GM23338 (cell line): ENCODE data around the gene COX6B2. TPM values are rescaled to one million over a fixed set of nuclear protein-coding genes. Genes with fewer than 3 reads are reported as not detected.
A peak's percentile ranks its signal among the peaks of the same experiment; 100 is the strongest.

Experiments used
- ATAC-seq: fragments of 200-7000 bp; cut with Tn5 transposase; 3 replicates; pipeline ENCODE4 v1.9.1; 2020
- DNase-seq: peaks from one replicate; pipeline ENCODE4 v3.0.0-alpha.2; 2015; ENCODE audit warnings: low spot score
- H2AFZ ChIP-seq: fragments of 200-600 bp; sonication (generic); 2 replicates; pipeline ENCODE4 v1.8.0; 2016; ENCODE audit warnings: antibody characterized with exemption, mild to moderate bottlenecking, moderate library complexity
- H3F3A ChIP-seq: fragments of 200-600 bp; sonication (generic); replicated peaks from 2 replicates; pipeline ENCODE4 v1.8.0; 2017; ENCODE audit warnings: antibody characterized with exemption, mixed run types, low read depth
- H3K27ac ChIP-seq: fragments of 200-600 bp; sonication (generic); 2 replicates; pipeline ENCODE4 v1.6.1; 2016; ENCODE audit warnings: low read depth
- H3K27me3 ChIP-seq: fragments of 200-600 bp; sonication (generic); 2 replicates; pipeline ENCODE4 v1.8.0; 2016; ENCODE audit warnings: mild to moderate bottlenecking, mixed run types, moderate library complexity; ENCODE audit not compliant: insufficient read depth
- H3K36me3 ChIP-seq: fragments of 200-600 bp; sonication (generic); 2 replicates; pipeline ENCODE4 v1.8.0; 2016; ENCODE audit warnings: mild to moderate bottlenecking; ENCODE audit not compliant: insufficient read depth
- H3K4me1 ChIP-seq: fragments of 200-600 bp; sonication (generic); 2 replicates; pipeline ENCODE4 v1.8.0; 2016; ENCODE audit warnings: mild to moderate bottlenecking, moderate library complexity; ENCODE audit not compliant: insufficient read depth
- H3K4me2 ChIP-seq: fragments of 200-600 bp; sonication (generic); 2 replicates; pipeline ENCODE4 v1.7.1; 2017; ENCODE audit warnings: mixed run types
- H3K4me3 ChIP-seq: fragments of 200-600 bp; sonication (generic); 2 replicates; pipeline ENCODE4 v1.6.1; 2016; ENCODE audit warnings: mixed run types
- H3K79me2 ChIP-seq: fragments of 200-600 bp; sonication (generic); replicated peaks from 2 replicates; pipeline ENCODE4 v1.8.0; 2017; ENCODE audit warnings: mild to moderate bottlenecking; ENCODE audit not compliant: insufficient read depth
- H3K9me2 ChIP-seq: fragments of 200-600 bp; sonication (generic); 2 replicates; pipeline ENCODE4 v1.8.0; 2017; ENCODE audit not compliant: insufficient read depth
- H4K20me1 ChIP-seq: fragments of 200-600 bp; sonication (generic); replicated peaks from 2 replicates; pipeline ENCODE4 v1.8.0; 2017; ENCODE audit warnings: mild to moderate bottlenecking; ENCODE audit not compliant: insufficient read depth
- H3K27ac Mint-ChIP-seq: 2 replicates; pipeline ENCODE4 v1.8.0; 2020; ENCODE audit warnings: inconsistent platforms, mild to moderate bottlenecking, moderate library complexity, mixed read lengths
- H3K27me3 Mint-ChIP-seq: 3 replicates; pipeline ENCODE4 v1.8.0; 2022; ENCODE audit warnings: low read depth, mild to moderate bottlenecking, moderate library complexity, mixed read lengths, inconsistent platforms; ENCODE audit not compliant: insufficient read depth, poor library complexity
- H3K36me3 Mint-ChIP-seq: 3 replicates; pipeline ENCODE4 v1.8.0; 2021; ENCODE audit warnings: low read depth, mild to moderate bottlenecking, inconsistent platforms, moderate library complexity, mixed read lengths
- H3K4me1 Mint-ChIP-seq: 3 replicates; pipeline ENCODE4 v1.8.0; 2020; ENCODE audit warnings: mild to moderate bottlenecking, inconsistent platforms, mixed read lengths
- H3K4me3 Mint-ChIP-seq: 3 replicates; pipeline ENCODE4 v1.8.0; 2021; ENCODE audit warnings: moderate library complexity, mild to moderate bottlenecking, inconsistent platforms, mixed read lengths
- H3K9me3 Mint-ChIP-seq: 3 replicates; pipeline ENCODE4 v1.8.0; 2020; ENCODE audit warnings: moderate library complexity, mild to moderate bottlenecking, inconsistent platforms, mixed read lengths
- CREB1 ChIP-seq: fragments of 250-450 bp; sonication (Bioruptor Pico); IDR thresholded peaks from 2 replicates; pipeline ENCODE4 v1.5.0; 2020; ENCODE audit warnings: low read depth, mild to moderate bottlenecking, moderate library complexity
- POLR2AphosphoS5 ChIP-seq: IDR thresholded peaks from 2 replicates; pipeline ENCODE4 v1.6.1; 2016; ENCODE audit warnings: antibody characterized with exemption, low read depth
- STAT1 ChIP-seq: IDR thresholded peaks from one replicate; pipeline ENCODE4 v1.6.1; 2016; ENCODE audit warnings: antibody characterized with exemption; ENCODE audit not compliant: unreplicated experiment
- ZNF462 ChIP-seq: fragments of 250-450 bp; sonication (Bioruptor Pico); IDR thresholded peaks from 2 replicates; pipeline ENCODE4 v1.5.0; 2020; ENCODE audit warnings: mild to moderate bottlenecking, moderate library complexity
- polyA plus RNA-seq: library from polyadenylated mRNA; unstranded; fragments of >200 nt; fragmentation: Nextera tagmentation; extraction: Ambion mirVana; gene quantifications from 2 replicates; pipeline ENCODE4 v1.2.1, GENCODE V29; 2016
- total RNA-seq: library from RNA; depleted of rRNA; stranded (reverse); fragments of >200 nt; shearing (Covaris generic); gene quantifications from 2 replicates; pipeline ENCODE4 v1.2.3, GENCODE V29; 2014

The COX6B2 gene
- total and polyA plus RNA-seq, 2 experiments from 2014 or later: 2.7 to 5.3 TPM

- Histone ChIP-seq H3F3A (no peaks in the 10 kb centered on the region; the same call in 1 of the 2 replicates), H3K36me3 (no peaks in the 10 kb centered on the region; the same call in 1 of the 2 replicates), H3K9me2 (no peaks in the 10 kb centered on the region; the same call in 1 of the 2 replicates), H2AFZ (no peak overlapping the region), H3K4me1 (peaks cover 12% of the 10 kb centered on the region; the same call in 1 of the 2 replicates), H3K4me3 (peak overlapping the region; percentile 84), H4K20me1 (0 out of 2 replicates have a peak, but pooled peaks cover 3% of the 10 kb centered on the region), H3K4me2 (peak overlapping the region; percentile 96), H3K79me2 (no peaks in the 10 kb centered on the region), H3K27me3 (no peaks in the 10 kb centered on the region), H3K27ac (0 out of 2 replicates have a peak overlapping the region, but pooled peaks have one; percentile 72)
- Mint-ChIP-seq H3K36me3 (peaks cover 31% of the 10 kb centered on the region), H3K9me3 (peaks cover 2% of the 10 kb centered on the region; the same call in 1 of the 3 replicates), H3K27me3 (peaks cover 17% of the 10 kb centered on the region), H3K27ac (peak overlapping the region; percentile 99), H3K4me1 (peaks cover 17% of the 10 kb centered on the region), H3K4me3 (peak overlapping the region; percentile 90)
- TF ChIP-seq STAT1 (no peak), CREB1 (no peak), ZNF462 (CRISPR knock-in tag) (no peak), POLR2AphosphoS5 (peak; percentile 75)
- DNase-seq (no peak), ATAC-seq (peak; percentile 1)
Observed at GRCh38 chr19:55339889-55340783, 14.4 kb downstream of the COX6B2 start.
